Endodermal cell (in vitro differentiated cells): ENCODE measurements around the gene CENPT. TPM values are rescaled to one million over a fixed set of nuclear protein-coding genes. Genes with fewer than 3 reads are reported as not detected.

Source experiments
- DNase-seq: peaks from one replicate; pipeline ENCODE4 v3.0.0-alpha.2; 2017
- H3K27ac ChIP-seq: 2 replicates; pipeline ENCODE4 v1.5.1; 2013; ENCODE audit warnings: mild to moderate bottlenecking, low read depth, low read length, moderate library complexity
- H3K27me3 ChIP-seq: 2 replicates; pipeline ENCODE4 v1.6.1; 2013; ENCODE audit warnings: mild to moderate bottlenecking, low read length, moderate library complexity; ENCODE audit not compliant: insufficient read depth, control insufficient read depth, poor library complexity, severe bottlenecking
- H3K36me3 ChIP-seq: 2 replicates; pipeline ENCODE4 v1.7.0; 2013; ENCODE audit warnings: mild to moderate bottlenecking, low read length, moderate library complexity; ENCODE audit not compliant: control insufficient read depth, insufficient read depth
- H3K4me1 ChIP-seq: one replicate; pipeline ENCODE4 v1.7.0; 2013; ENCODE audit warnings: low read length; ENCODE audit not compliant: control insufficient read depth, insufficient read depth
- H3K4me3 ChIP-seq: 2 replicates; pipeline ENCODE4 v1.5.1; 2013; ENCODE audit warnings: mild to moderate bottlenecking, low read length, moderate library complexity
- H3K9ac ChIP-seq: 2 replicates; pipeline ENCODE4 v1.6.1; 2013; ENCODE audit warnings: mild to moderate bottlenecking, low read length, moderate library complexity; ENCODE audit not compliant: poor library complexity, severe bottlenecking; ENCODE audit errors: extremely low read depth
- H3K9me3 ChIP-seq: 2 replicates; pipeline ENCODE4 v1.6.1; 2013; ENCODE audit warnings: mild to moderate bottlenecking, low read length, moderate library complexity; ENCODE audit not compliant: control insufficient read depth
- H3K27ac Mint-ChIP-seq: 2 replicates; pipeline ENCODE4 v1.8.0; 2020; ENCODE audit warnings: mixed read lengths
- H3K27me3 Mint-ChIP-seq: 2 replicates; pipeline ENCODE4 v1.8.0; 2021; ENCODE audit warnings: mild to moderate bottlenecking, mixed read lengths; ENCODE audit not compliant: insufficient read depth
- H3K36me3 Mint-ChIP-seq: 2 replicates; pipeline ENCODE4 v1.8.0; 2020; ENCODE audit warnings: low read depth, mixed read lengths
- H3K4me1 Mint-ChIP-seq: 2 replicates; pipeline ENCODE4 v1.8.0; 2020; ENCODE audit warnings: mixed read lengths
- H3K4me3 Mint-ChIP-seq: 2 replicates; pipeline ENCODE4 v1.8.0; 2020; ENCODE audit warnings: mild to moderate bottlenecking, moderate library complexity, mixed read lengths
- H3K9me3 Mint-ChIP-seq: 2 replicates; pipeline ENCODE4 v1.8.0; 2020; ENCODE audit warnings: mild to moderate bottlenecking, mixed read lengths
- CTCF ChIP-seq: fragments of 200-600 bp; sonication (generic); conservative IDR thresholded peaks from 2 replicates; pipeline ENCODE4 v1.5.0; 2021; ENCODE audit warnings: antibody characterized with exemption, mild to moderate bottlenecking
- WGBS, 2 experiments: methylation state at CpG; one replicate each; pipeline versions ENCODE4 v1.1.5 to v1.1.7; 2013; ENCODE audit warnings: missing lambda C conversion rate in 2 of 2, mixed read lengths in 1 of 2; ENCODE audit not compliant: insufficient coverage in 1 of 2, insufficient read length in 1 of 2; 5-methylcytosine and 5-hydroxymethylcytosine counted together
- total RNA-seq, 2 donors: library from RNA; stranded (reverse); fragmentation: NEBNext Ultra II Directional in 1 of 2; extraction: Animal tissue kit (Norgen Biotek cat#: 25700) in 1 of 2; gene quantifications; 2 replicates in 1 of 2; 3 replicates in 1 of 2; pipeline ENCODE4 v1.2.1, GENCODE V29; 2021

The CENPT gene
- total RNA-seq, 2 donors from 2014 or later = 43.7 to 57.2 TPM

GRCh38 chr16:67873435-67874370 lies 26.2 kb upstream of the CENPT start:
- 22 to 26% methylated on average over 20 to 23 of the region's 23 CpGs for WGBS, 2 experiments
- DNase-seq = no peak
- H3K36me3 Mint-ChIP-seq = peaks cover 38% of the 10 kb centered on the region

GRCh38 chr16:67872631-67873434 lies 25.3 kb upstream of the CENPT start, which contains the start of gene EDC4:
EDC4 (plus strand) TSS chr16:67873052; CDS start chr16:67873262, 210 bp downstream.
- Histone ChIP-seq H3K4me3 (peak within 1 kb of the TSS; percentile 88), H3K4me1 (no peaks in the 10 kb centered on the region), H3K27me3 (no peaks in the 10 kb centered on the region), H3K36me3 (peaks cover 56% of the 10 kb centered on the region), H3K27ac (peak within 1 kb of the TSS; percentile 63), H3K9me3 (no peaks in the 10 kb centered on the region), H3K9ac (peak within 1 kb of the TSS; percentile 91)
- no peak for TF ChIP-seq CTCF
- Mint-ChIP-seq H3K36me3 (peaks cover 37% of the 10 kb centered on the region), H3K27me3 (no peaks in the 10 kb centered on the region), H3K27ac (peak within 1 kb of the TSS; percentile 91), H3K9me3 (no peaks in the 10 kb centered on the region), H3K4me3 (peak within 1 kb of the TSS; percentile 84), H3K4me1 (peaks cover 13% of the 10 kb centered on the region)
- WGBS, 2 experiments = 6 to 7% methylated on average over 21 to 72 of the region's 72 CpGs
- DNase-seq = peak; percentile 90

More at GRCh38 chr16:67873435-67874370, 26.2 kb upstream of the CENPT start:
- H3K27me3 ChIP-seq = no peaks in the 10 kb centered on the region
- no peaks in the 10 kb centered on the region for H3K27me3 Mint-ChIP-seq
- peaks cover 13% of the 10 kb centered on the region for H3K4me1 Mint-ChIP-seq
- H3K27ac ChIP-seq = no peak overlapping the region
- TF ChIP-seq CTCF = no peak
- H3K27ac Mint-ChIP-seq = peak overlapping the region; percentile 91
- H3K4me1 ChIP-seq = no peaks in the 10 kb centered on the region
- H3K9me3 Mint-ChIP-seq = no peaks in the 10 kb centered on the region
- H3K4me3 ChIP-seq = peak overlapping the region; percentile 88
- peaks cover 56% of the 10 kb centered on the region for H3K36me3 ChIP-seq
- H3K9me3 ChIP-seq = no peaks in the 10 kb centered on the region
- H3K4me3 Mint-ChIP-seq = peak overlapping the region; percentile 84
- H3K9ac ChIP-seq = peak overlapping the region; percentile 91

DNA sequence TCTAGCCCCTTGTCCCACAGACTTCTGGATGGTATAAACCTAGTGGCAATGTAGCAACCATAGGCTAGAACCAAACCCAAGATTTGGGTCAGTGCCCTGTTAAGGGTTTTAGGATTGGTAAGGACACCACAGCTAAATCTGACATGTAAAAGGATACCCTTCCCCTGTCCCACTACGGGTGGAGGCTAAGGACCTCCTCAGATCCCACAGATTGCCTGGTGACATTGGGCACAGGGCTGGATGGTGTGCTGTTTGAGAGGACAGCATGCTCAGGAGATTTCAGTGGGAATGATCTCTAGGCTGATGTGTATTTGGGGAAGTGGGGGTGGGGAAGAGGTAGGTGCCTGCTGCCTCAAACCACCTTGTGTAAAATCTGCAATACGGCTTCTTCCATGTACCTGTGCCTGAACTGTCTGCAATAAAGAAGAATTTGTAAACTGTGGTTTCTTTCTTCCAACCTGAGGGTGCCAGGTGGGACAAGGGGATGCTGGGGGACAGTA lies 24.7 kb upstream of the CENPT start:
- no peak for DNase-seq
- Histone ChIP-seq H3K27ac (peak overlapping the region; percentile 48), H3K9ac (peak overlapping the region; percentile 91), H3K4me3 (peak overlapping the region; percentile 88), H3K27me3 (no peaks in the 10 kb centered on the region), H3K4me1 (no peaks in the 10 kb centered on the region), H3K9me3 (no peaks in the 10 kb centered on the region), H3K36me3 (peaks cover 56% of the 10 kb centered on the region)
- Mint-ChIP-seq H3K36me3 (peaks cover 34% of the 10 kb centered on the region), H3K4me1 (peaks cover 13% of the 10 kb centered on the region), H3K9me3 (no peaks in the 10 kb centered on the region), H3K27ac (peak overlapping the region; percentile 66), H3K27me3 (no peaks in the 10 kb centered on the region), H3K4me3 (peak overlapping the region; percentile 84)
- no peak for TF ChIP-seq CTCF
- 89 to 91% methylated on average over 1 to 2 of the region's 2 CpGs for WGBS, 2 experiments
